Astrocyte (in vitro differentiated cells and primary cell): Measurements from ENCODE around the gene TRIM41. TPM values are rescaled to one million over a fixed set of nuclear protein-coding genes. Genes with fewer than 3 reads are reported as not detected.

ENCODE experiments used
- DNase-seq: peaks from one replicate; pipeline ENCODE4 v3.0.0-alpha.2; 2010; ENCODE audit warnings: low read depth
- FAIRE-seq: peaks from 2 replicates; lab custom pipeline; 2011; peaks lifted over from hg19 to GRCh38; lab: Jason Lieb, UNC
- H2AFZ ChIP-seq: 2 replicates; pipeline ENCODE4 v1.6.0; 2012; ENCODE audit warnings: low read depth, low read length, inconsistent platforms
- H3K27ac ChIP-seq: 2 replicates; pipeline ENCODE4 v1.5.1; 2011; ENCODE audit warnings: low read depth, low read length, inconsistent platforms
- H3K27me3 ChIP-seq: 2 replicates; pipeline ENCODE4 v1.6.0; 2011; ENCODE audit warnings: low read length, inconsistent platforms; ENCODE audit not compliant: insufficient read depth
- H3K36me3 ChIP-seq: 2 replicates; pipeline ENCODE4 v1.5.1; 2011; ENCODE audit warnings: low read length, inconsistent platforms; ENCODE audit not compliant: insufficient read depth
- H3K4me1 ChIP-seq: 2 replicates; pipeline ENCODE4 v1.5.1; 2011; ENCODE audit warnings: low read length, inconsistent platforms; ENCODE audit not compliant: insufficient read depth
- H3K4me2 ChIP-seq: 2 replicates; pipeline ENCODE4 v1.6.0; 2012; ENCODE audit warnings: low read length, inconsistent platforms
- H3K4me3 ChIP-seq: 2 replicates; pipeline ENCODE4 v1.5.1; 2011; ENCODE audit warnings: low read depth, mild to moderate bottlenecking, low read length, inconsistent platforms; ENCODE audit not compliant: insufficient read depth
- H3K79me2 ChIP-seq: 2 replicates; pipeline ENCODE4 v1.6.0; 2012; ENCODE audit warnings: mild to moderate bottlenecking, low read length, inconsistent platforms; ENCODE audit not compliant: insufficient read depth
- H3K9ac ChIP-seq: 2 replicates; pipeline ENCODE4 v1.6.0; 2012; ENCODE audit warnings: mild to moderate bottlenecking, low read length, inconsistent platforms
- H3K9me3 ChIP-seq: 2 replicates; pipeline ENCODE4 v1.5.1; 2012; ENCODE audit warnings: low read depth, mild to moderate bottlenecking, low read length, inconsistent platforms; ENCODE audit not compliant: insufficient read depth
- H4K20me1 ChIP-seq: 2 replicates; pipeline ENCODE4 v1.6.0; 2012; ENCODE audit warnings: low read length, inconsistent platforms; ENCODE audit not compliant: insufficient read depth
- H3K27ac Mint-ChIP-seq: one replicate; pipeline ENCODE4 v1.8.0; 2021; ENCODE audit warnings: mild to moderate bottlenecking, mixed read lengths; ENCODE audit not compliant: unreplicated experiment
- H3K27me3 Mint-ChIP-seq: one replicate; pipeline ENCODE4 v1.8.0; 2021; ENCODE audit warnings: low read depth, mixed read lengths; ENCODE audit not compliant: unreplicated experiment
- H3K36me3 Mint-ChIP-seq: one replicate; pipeline ENCODE4 v1.8.0; 2021; ENCODE audit warnings: low read depth, mixed read lengths; ENCODE audit not compliant: unreplicated experiment
- H3K4me1 Mint-ChIP-seq: one replicate; pipeline ENCODE4 v1.8.0; 2021; ENCODE audit warnings: low read depth, mixed read lengths; ENCODE audit not compliant: unreplicated experiment
- H3K4me3 Mint-ChIP-seq: one replicate; pipeline ENCODE4 v1.8.0; 2021; ENCODE audit warnings: mild to moderate bottlenecking, moderate library complexity, mixed read lengths; ENCODE audit not compliant: unreplicated experiment
- H3K9me3 Mint-ChIP-seq: one replicate; pipeline ENCODE4 v1.8.0; 2021; ENCODE audit warnings: mild to moderate bottlenecking, mixed read lengths; ENCODE audit not compliant: unreplicated experiment
- EZH2 ChIP-seq: IDR thresholded peaks from 2 replicates; pipeline ENCODE4 v1.6.1; 2012; ENCODE audit warnings: mild to moderate bottlenecking, low read length, inconsistent platforms; ENCODE audit not compliant: insufficient read depth
- total RNA-seq: library from RNA; stranded (reverse); gene quantifications from 2 replicates; pipeline ENCODE4 v1.2.1, GENCODE V29; 2021
- TF ChIP-seq, protein P1 (sequence below): IDR thresholded peaks from 2 replicates; pipeline ENCODE4 v1.5.1; 2011; ENCODE audit warnings: low read depth, mild to moderate bottlenecking, inconsistent platforms, low read length, moderate library complexity; ENCODE audit not compliant: insufficient read depth

Gene TRIM41
- total RNA-seq, 1 donor from 2014 or later = 20.9 TPM

DNA sequence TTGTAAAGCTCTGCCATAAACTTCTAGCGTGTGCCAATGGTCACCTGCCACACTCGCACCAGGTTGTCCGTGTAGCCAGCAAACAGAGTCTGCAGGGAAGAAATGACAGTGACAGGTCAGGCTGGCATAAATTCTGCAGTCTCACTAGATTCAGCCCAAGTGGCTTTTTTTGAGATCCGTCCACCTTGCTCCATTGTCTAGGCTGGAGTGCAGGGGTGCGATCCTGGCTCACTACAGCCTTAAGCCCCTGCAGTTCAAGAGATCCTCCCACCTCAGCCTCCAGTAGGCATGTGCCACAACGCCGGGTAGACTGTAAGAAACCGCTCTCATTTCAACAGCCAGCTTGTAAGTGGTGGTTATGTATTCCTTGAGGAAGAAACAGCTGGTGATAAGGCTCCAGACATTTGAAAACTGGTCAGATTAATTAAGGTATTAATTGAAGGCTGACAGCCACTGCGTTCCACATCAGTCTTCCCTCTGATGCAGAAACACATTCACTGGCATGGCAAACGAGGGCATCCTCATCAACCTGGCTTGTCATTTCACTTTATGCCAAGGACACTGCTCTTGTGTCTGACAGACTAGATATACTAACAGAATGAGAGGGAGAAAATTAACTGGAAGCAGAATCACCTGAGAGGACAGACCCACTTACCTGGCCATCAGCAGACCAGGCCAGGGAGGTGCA is 14.0 kb downstream of the TRIM41 start:
- TF ChIP-seq, protein P1, sequence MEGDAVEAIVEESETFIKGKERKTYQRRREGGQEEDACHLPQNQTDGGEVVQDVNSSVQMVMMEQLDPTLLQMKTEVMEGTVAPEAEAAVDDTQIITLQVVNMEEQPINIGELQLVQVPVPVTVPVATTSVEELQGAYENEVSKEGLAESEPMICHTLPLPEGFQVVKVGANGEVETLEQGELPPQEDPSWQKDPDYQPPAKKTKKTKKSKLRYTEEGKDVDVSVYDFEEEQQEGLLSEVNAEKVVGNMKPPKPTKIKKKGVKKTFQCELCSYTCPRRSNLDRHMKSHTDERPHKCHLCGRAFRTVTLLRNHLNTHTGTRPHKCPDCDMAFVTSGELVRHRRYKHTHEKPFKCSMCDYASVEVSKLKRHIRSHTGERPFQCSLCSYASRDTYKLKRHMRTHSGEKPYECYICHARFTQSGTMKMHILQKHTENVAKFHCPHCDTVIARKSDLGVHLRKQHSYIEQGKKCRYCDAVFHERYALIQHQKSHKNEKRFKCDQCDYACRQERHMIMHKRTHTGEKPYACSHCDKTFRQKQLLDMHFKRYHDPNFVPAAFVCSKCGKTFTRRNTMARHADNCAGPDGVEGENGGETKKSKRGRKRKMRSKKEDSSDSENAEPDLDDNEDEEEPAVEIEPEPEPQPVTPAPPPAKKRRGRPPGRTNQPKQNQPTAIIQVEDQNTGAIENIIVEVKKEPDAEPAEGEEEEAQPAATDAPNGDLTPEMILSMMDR = no peak
- TF ChIP-seq EZH2 = no peak
- H3K27ac Mint-ChIP-seq = no peak overlapping the region
- no peaks in the 10 kb centered on the region for H3K9me3 Mint-ChIP-seq
- Histone ChIP-seq H3K4me2 (no peak overlapping the region), H3K4me1 (peaks cover 20% of the 10 kb centered on the region), H4K20me1 (peaks cover 86% of the 10 kb centered on the region), H3K36me3 (peaks cover 71% of the 10 kb centered on the region), H3K9me3 (no peaks in the 10 kb centered on the region), H3K9ac (peak overlapping the region; percentile 40), H3K27me3 (no peaks in the 10 kb centered on the region), H3K27ac (no peak overlapping the region), H3K79me2 (peaks cover 53% of the 10 kb centered on the region), H2AFZ (no peak overlapping the region), H3K4me3 (no peak overlapping the region)
- peaks cover 44% of the 10 kb centered on the region for H3K36me3 Mint-ChIP-seq
- peaks cover 29% of the 10 kb centered on the region for H3K4me1 Mint-ChIP-seq
- H3K4me3 Mint-ChIP-seq = peak overlapping the region; percentile 66
- no peaks in the 10 kb centered on the region for H3K27me3 Mint-ChIP-seq
- DNase-seq (no peak), FAIRE-seq (no peak)

GRCh38 chr5:181237729-181238385 is 14.8 kb downstream of the TRIM41 start:
- DNase-seq = no peak
- no peak overlapping the region for H3K27ac ChIP-seq
- no peaks in the 10 kb centered on the region for H3K9me3 ChIP-seq
- no peak overlapping the region for H3K27ac Mint-ChIP-seq
- no peak for FAIRE-seq
- H3K36me3 Mint-ChIP-seq = peaks cover 48% of the 10 kb centered on the region
- H3K9ac ChIP-seq = peak overlapping the region; percentile 40
- H3K36me3 ChIP-seq = peaks cover 73% of the 10 kb centered on the region
- H3K4me2 ChIP-seq = peak overlapping the region; percentile 12
- H3K4me3 Mint-ChIP-seq = peak overlapping the region; percentile 30
- no peak overlapping the region for H3K4me3 ChIP-seq
- H3K79me2 ChIP-seq = peaks cover 60% of the 10 kb centered on the region
- no peak overlapping the region for H2AFZ ChIP-seq
- no peaks in the 10 kb centered on the region for H3K27me3 Mint-ChIP-seq
- H4K20me1 ChIP-seq = peaks cover 91% of the 10 kb centered on the region
- H3K9me3 Mint-ChIP-seq = no peaks in the 10 kb centered on the region
- H3K4me1 ChIP-seq = peaks cover 22% of the 10 kb centered on the region
- H3K4me1 Mint-ChIP-seq = peaks cover 30% of the 10 kb centered on the region
- H3K27me3 ChIP-seq = no peaks in the 10 kb centered on the region
- TF ChIP-seq EZH2 = no peak
- TF ChIP-seq, protein P1 = no peak
